DLD1 (cell line): ENCODE data around the gene PLXND1.

ENCODE experiments used
- in situ Hi-C: cut with HindIII; loops from 2 replicates; pipeline ENCODE4 v1.10.0; 2017; ENCODE audit warnings: low sequenced_read_pairs

PLXND1 gene

GRCh38 chr3:129603991-129604749 is 2.3 kb downstream of the PLXND1 start:
- in situ Hi-C loops, result no loop called here

DNA sequence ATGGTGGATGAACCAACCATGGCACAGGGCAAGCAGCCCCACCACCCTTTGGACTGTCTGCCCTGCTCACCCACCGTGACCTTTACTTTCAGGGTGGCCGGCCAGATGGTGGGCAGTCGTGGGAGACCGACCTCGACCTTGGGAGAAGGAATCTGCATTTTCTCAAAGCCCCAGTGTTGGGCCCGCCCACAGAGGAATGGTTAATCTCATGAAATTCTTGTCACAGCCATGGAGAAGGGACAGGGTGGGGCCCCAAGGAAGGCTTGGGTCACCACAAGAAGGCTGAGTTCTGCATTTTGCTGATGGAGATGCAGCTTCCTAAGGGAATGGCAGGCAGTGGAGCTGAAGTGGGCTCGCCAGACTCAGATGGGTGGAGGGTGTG is 2.9 kb downstream of the PLXND1 start:
- in situ Hi-C loops, result no loop called here

GRCh38 chr3:129602730-129603560 is 3.5 kb downstream of the PLXND1 start:
- in situ Hi-C loops, result no loop called here

GRCh38 chr3:129602309-129602708 is 4.2 kb downstream of the PLXND1 start:
- in situ Hi-C loops, result no loop called here

DNA sequence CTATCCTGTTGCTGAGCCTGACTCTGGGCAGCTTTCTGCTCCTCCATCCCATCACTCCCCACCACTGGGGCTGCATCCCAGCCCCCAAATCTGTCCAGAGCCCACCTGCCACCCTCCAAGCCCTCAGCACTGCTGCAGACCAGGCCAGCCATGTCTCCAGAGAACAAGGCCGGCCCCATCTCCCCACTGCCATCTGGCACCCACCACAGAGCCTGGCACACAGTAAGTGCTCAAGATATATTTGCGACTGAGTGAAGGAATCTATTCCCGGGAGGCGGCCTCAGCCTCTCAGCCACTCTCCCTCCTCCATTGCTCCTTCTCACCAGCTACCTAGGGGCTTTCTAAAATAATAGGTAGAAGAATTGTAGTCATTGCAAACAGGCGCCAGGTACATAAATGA is 4.8 kb downstream of the PLXND1 start:
- in situ Hi-C loops, result no loop called here

- in situ Hi-C loops, result no loop called here
Measured at GRCh38 chr3:129600348-129600747, 6.1 kb downstream of the PLXND1 start.

GRCh38 chr3:129599607-129600006 is 6.9 kb downstream of the PLXND1 start:
- in situ Hi-C loops, result no loop called here

DNA sequence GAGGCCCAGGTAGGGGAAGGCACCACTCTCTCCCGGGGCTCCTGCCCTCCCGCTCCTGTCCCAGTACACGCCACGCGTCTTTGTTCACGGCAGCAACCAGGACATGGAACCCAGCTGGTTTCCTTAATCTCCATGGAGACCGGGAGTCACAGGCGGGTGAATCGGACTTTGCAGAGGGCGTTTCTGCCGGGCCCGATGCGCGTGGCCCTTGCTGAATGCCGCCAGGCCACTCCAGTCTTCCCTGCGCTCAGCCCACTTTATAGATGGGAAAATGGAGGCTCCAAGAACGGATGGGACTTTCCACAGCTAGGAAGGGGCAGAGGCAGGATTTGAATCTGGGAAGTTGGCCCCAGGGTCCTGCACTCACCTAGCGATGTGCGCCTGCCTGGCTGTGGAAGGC is 7.4 kb downstream of the PLXND1 start:
- in situ Hi-C loops, result no loop called here

DNA sequence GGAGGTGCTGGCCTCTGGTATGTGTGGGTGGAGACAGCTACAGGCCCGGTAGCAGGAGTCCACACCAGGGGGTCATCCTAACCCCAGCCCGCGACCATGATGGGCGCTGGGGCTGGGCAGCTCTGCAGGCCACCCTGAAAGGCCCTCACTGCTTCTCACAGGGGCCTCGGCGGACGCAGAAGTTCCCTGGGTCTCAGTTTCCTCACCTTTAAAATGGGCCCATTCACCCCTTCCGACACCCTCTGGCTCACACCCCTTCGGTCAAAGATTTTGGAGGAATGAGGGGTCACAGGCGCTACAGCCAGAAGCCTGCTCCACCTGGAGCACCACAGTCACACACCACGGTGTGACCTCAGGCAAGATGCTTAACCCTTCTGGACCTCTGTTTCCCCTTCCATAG is 8.0 kb downstream of the PLXND1 start:
- in situ Hi-C loops, result no loop called here

- in situ Hi-C loops, result no loop called here
Measured at GRCh38 chr3:129598000-129598381, 8.5 kb downstream of the PLXND1 start.

DNA sequence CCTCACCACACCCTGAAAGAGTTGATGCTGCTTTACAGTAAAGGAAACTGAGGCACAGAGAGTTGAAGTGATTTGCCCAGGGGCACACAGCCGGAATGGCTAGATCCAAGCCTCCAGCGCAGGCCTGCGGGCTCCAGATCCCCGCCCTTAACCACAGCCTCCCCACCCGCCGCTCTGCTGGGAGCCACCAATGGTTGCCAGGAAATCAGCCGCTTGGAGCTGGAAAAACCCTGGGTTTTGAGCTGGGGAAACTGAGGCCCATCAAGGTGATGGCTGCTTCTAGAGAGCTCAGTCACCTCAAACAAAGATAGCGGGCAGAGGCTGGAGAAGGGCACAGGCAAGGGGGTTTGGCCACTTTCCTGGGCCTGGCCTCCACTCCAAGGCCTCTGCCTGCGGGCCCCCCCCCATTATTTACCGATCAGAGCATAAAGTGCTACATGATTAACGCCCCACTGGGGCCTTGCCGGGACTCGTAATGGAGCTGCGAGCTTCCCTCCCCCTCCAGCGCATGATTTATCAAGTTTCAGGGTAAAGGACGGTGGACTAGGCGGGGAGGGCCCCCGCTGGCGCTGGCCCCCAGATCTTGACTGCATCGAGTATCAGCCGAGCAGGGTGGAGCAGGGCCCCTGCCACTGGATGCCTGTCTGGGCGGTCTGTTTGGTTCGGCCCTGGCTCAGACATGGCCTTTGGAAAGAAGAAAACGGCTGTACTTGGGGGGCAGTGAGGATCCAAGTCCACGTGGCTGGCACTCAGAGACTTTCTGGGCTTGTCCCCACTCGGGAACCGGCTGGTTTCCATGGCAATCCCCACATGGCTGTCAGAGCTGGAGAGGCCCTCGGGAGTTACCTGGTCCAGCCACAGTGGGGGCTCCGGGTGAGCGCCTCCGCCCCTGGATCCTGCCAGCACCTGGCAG is 9.1 kb downstream of the PLXND1 start:
- in situ Hi-C loops, result no loop called here

DNA sequence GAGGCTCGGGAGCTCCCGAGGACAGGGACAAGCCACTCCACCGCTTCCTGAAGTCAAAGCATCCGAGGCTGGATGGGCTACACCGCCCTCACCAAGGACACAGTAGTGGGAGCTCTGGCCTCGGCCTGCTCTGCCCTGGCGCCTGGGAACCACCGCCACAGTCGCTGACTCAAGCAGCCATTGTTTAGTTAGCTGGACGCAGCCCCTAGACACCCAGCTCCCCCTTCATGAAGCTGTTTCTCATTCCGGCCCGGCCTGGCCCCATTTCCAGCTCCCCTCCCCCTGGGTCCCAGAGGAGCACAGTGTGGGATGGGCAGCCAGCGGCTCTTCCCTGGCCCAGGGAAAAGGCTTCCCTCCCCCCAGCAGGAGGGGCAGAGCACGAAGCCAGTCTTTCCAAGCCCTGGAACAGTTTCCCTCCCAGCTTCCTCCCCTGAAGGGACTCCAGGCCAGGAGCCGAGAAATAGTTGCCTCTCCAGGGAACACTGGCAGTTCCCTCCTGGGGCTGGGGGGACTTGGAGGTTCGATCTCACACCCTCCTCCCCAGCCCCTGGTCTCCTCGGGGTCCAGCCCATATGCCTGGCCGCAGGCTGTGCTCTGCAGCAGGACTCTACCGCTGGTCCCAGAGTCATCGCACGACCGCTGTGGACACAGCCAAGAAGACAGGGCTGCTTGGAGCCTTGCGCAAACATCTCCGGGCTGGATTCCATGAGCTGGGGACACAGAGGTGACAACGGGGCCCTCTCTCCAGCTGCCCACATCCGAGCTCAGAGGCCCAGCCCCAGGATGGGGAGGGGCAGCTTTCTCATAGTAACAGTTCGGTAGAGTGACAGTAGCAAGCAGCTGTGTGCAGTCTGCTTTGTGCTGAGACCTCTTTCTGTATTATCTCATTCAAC is 10.0 kb downstream of the PLXND1 start:
- in situ Hi-C loops, result no loop called here

DNA sequence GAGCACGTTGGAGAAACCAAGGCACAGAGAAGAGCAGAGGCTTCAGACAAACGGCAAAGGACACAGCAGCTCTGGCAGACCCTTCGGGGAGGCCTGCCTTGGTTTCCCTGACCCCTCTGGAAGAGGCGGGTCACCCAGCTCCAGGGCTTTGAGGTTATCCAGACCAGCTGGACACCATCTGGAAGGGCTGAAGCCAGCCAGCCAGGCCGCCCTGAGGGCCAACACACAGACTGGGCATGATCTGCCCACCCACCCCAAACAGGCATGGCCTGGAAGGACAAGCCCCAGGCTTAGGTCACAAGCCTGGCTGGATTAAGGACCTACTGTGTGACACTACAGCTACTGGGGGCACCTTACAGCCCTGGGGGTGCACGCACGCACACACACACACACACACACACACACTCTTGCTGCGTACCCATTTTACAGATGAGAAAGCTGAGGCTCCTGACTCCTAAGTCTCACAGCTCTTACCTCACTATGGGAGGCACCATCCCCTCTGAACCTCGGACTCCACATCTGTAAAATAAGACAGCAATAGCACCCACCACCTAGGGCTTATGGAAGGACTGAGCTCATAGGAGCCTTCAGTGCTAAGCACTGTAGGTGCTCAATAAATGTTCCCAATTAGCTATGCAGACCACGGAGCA is 10.8 kb downstream of the PLXND1 start:
- in situ Hi-C loops, result no loop called here

DNA sequence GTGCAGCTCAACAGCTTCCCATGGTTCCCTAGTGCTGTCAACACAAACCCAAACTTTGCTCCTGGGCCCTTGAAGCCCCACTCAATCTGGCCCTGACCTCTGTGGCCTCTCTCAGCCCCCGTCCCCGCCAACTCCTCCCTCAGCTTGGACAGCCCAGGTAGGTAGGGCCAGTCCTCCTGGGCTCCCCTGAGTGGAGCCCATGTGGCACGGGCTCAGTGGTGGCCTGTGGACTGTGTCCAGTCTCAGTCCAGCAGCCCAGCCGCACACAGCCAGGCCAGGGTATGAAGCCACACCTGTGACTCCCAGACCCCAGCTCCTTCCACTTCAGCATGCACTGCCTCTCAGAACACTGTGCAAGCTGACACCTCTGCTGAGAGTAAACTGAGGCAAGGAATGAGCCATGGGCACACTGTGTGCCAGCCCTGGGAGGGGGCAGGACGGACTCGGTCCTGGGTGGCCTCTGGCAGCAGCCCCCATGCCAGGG is 11.5 kb downstream of the PLXND1 start:
- in situ Hi-C loops, result no loop called here

DNA sequence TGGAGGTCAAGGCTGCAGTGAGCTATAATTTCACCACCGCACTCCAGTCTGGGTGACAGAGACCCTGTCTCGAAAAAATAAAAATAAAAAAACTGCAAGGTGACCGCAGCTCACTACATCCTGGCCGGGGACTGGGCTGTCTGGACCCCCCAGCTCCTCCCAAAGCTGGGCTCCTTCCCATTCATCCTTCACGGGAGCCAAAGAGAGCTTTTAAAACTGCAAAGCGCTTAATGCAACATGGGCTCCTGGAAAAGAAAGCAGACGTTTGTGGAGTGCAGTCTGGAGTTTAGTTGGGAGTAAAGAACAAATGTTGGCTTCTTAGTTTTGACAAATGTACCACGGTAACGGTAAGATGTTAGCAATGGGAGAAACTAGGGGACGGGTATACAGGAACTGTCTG is 12.1 kb downstream of the PLXND1 start:
- in situ Hi-C loops, result no loop called here

- in situ Hi-C loops, result no loop called here
Measured at GRCh38 chr3:129593595-129594339, 12.7 kb downstream of the PLXND1 start.

GRCh38 chr3:129593230-129593594 is 13.3 kb downstream of the PLXND1 start:
- in situ Hi-C loops, result no loop called here

- in situ Hi-C loops, result no loop called here
Measured at GRCh38 chr3:129592381-129593131, 13.9 kb downstream of the PLXND1 start.
